Lung microvascular endothelial cell (primary cell): Measurements from ENCODE around the gene FHIP1A. TPM values are rescaled to one million over a fixed set of nuclear protein-coding genes. Genes with fewer than 3 reads are reported as not detected.
A peak's percentile ranks its signal among the peaks of the same experiment; 100 is the strongest.

Experiments used
- DNase-seq, 2 donors: peaks; one replicate each; pipeline versions ENCODE4 v3.0.0 to v3.0.0-alpha.2; 2010; ENCODE audit warnings: low read depth in 2 of 2
- total RNA-seq: library from RNA; depleted of rRNA; stranded (reverse); fragments of >200 nt; gene quantifications from 2 replicates; pipeline ENCODE4 v1.2.1, GENCODE V29; 2014

The FHIP1A gene
- total RNA-seq, 1 donor from 2014 or later: 0.60 TPM

- peak in 1 of 2 donors; percentile 56 for DNase-seq
Observed at GRCh38 chr4:151417766-151418376, 8.9 kb downstream of the FHIP1A start.

GRCh38 chr4:151418385-151418784 lies 9.4 kb downstream of the FHIP1A start:
- peak in 1 of 2 donors; percentile 90 for DNase-seq

GRCh38 chr4:151418856-151419255 lies 9.9 kb downstream of the FHIP1A start:
- no peak for DNase-seq

DNA sequence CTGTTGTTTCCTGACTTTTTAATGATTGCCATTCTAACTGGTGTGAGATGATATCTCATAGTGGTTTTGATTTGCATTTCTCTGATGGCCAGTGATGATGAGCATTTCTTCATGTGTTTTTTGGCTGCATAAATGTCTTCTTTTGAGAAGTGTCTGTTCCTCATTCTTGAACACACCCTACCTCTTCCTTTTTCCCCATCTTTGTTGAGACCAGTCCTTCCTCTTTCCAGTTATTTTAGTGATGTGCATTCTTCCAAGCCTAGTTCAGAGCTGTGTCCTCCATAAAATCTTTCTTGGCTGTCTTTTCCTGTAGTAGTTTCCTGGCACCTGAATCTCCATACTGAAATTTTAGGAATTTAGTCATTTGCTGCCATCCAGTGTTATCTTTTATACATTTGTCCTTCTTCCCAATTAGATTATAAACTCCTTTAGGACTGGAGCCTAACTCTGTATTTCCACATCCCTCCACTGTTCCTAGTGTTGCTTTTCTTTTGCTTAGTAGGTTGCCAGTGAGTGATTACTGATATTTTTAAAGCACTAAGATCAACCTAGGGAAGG lies 11.4 kb downstream of the FHIP1A start:
- DNase-seq: peak; percentile 28 to 37

DNA sequence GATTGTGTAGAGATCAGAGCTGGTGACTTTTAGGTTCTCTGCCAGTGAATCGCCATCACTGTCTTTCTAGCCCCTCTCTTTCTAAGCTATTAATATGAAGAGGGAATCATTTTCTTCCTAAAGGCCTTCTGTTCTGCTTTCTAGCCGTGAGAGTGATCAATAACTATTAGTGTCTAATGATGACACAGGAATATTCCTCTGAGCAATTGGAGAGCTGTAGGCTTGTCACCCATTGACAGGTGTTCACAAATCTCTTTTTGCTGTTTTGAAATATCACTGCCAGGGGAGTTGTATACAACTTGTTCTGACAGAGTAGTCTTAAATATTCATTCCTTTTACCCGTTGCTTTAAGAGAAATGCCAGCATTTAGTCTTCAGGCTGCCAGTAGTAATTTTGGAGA lies 13.9 kb downstream of the FHIP1A start:
- no peak for DNase-seq

DNA sequence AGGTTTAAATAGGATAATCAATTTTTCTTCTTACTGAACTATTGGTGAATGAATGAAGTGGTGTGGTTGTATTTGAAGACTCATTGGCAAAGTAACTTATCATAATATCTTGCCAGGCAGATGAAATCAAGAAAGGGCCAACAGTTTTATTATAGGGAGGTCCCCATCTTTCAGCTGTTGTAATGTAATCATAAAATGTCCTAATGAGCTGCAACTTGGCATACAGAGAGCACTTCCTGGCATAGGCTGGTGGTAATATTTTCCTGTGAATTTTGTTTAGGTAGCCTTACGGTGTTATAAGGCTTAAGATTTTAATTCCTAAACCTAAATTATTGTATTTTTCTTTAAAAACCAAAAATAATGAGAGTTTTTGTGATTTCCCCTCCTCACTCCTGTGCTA lies 17.5 kb downstream of the FHIP1A start:
- DNase-seq: no peak

DNA sequence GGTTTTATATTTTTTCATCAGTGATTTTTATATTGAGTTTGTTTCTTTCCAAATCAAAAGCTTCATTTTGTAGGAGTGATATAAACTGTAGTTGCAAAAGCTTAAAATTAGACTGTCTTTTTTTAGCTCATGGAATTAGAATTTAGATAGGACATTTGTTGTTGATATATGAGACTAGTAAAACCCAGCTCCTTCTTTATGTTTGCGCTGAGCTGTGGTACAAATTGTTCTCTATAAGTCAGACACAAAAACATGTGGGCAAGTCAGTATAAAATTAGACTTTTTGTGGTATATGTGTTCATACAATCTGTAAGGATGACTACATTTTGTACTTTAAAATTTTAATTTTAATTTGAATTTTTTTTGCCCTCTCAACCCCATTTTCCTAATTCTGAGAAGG lies 18.3 kb downstream of the FHIP1A start:
- no peak for DNase-seq

DNA sequence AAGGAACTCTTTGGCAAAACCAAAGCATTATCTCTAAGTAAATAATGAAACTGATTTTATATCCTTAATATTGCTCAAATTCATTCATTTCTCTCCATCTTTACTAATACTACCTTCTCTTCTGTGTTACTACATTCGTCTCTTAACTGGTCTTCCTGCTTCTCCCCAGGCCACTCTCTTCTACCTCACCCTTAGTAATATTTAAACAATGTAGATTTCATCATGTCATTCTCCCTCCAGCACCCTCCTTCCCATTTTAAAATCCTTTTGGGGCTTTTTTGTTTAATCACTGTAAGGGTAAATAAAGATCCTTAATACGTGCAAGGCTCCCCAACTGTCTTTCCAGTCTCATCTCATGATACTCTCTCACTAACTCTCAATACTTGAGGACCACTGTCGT lies 19.4 kb downstream of the FHIP1A start:
- DNase-seq: no peak

DNA sequence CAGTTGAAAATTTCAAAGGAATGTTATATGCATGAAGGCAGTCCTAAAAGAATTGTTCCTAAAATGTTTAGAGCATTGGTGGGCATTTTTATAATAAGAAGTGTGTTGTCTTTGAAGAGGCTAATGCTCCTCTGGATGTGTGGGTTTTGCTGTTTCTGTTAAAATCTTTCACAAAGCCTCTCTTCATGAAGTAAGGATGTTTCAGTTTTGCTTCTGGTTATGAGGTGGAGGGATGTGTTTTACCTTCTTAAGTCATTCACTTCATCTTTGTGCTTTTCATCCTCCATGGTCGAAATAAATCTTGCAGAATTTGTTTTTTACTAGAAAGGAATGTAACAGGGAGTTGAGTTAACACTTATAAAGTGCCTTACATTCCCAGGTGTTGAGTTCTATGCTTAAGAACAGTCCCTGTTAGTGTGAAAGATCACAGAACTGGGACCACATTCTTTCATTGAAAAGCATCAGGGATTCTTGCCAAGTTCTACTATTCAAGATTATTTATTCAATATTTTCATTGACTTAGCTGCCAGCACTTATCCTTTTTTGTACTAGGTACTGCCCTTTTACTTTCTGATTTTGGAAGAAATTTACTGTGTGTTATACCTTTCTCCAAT lies 21.1 kb downstream of the FHIP1A start:
- no peak for DNase-seq

GRCh38 chr4:151430740-151431457 lies 21.9 kb downstream of the FHIP1A start:
- DNase-seq: no peak

DNA sequence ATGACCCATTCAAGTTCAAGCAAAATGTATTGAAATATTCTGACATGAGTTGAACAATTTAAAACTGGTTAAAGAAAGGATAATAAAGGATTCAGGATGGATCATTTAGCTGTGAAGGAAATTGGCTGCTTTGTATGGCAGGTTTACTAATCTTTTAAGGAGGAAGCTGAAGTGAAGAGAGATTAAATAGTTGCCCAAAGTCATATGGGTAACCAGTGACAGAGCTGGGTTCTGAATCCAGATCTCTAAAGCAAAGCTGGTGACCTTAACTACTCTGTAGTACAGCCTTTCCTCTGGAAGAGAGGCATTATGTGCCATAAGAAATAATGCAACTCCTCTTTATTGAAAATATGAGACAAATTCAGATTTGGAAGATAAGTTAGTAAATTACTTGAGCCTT lies 22.8 kb downstream of the FHIP1A start:
- no peak for DNase-seq

- DNase-seq: no peak
Observed at GRCh38 chr4:151432654-151433053, 23.7 kb downstream of the FHIP1A start.

DNA sequence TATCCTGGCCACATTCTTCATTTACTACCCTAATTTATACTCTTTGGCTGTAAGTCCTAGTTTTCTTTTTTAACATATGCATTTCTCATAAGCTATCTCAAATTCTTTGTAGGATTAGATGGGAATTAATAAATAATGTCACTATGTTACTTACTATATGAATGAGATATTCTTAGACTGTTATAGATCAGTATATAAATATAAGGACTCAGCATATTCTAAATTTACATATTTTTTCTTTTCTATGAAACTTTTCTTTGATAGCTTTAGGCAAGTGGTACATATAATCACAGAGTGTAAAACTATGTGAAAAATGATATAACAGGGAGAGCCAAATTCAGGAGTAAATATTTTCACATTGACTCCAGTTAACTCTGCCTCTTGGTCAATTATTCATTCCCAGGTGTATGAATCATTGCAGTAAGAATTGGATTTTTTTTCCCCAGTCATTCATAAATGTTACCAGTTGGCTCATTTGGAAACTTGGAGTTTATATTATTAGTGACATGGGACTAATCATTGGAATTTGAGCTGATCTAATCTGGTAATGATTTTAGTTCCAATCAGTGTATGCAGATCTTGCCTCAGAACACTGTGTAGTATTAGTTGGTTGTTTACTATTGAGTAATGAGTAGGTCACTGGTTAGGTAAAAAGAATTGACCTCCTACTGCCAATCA lies 25.3 kb downstream of the FHIP1A start:
- DNase-seq: no peak

DNA sequence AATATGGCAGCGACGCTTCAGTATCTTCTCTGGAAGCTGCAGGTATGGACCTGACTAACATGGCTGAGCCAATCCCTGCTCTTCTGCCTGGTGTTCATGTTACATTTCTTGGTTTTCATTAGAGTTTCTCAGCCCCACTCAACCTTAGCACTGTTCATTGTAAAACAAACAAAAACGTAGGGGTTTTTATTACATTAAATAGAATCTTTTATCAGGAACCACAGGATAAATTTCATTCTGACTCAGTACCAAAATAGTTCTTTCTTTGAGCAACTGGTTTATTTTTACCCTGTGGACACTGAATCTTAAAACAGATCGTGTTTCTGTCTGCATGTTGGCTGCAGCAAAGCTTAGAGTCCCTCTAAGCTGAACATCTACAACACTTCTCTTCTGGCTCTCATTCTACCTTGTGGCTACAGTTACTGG lies 27.1 kb downstream of the FHIP1A start:
- no peak for DNase-seq

DNA sequence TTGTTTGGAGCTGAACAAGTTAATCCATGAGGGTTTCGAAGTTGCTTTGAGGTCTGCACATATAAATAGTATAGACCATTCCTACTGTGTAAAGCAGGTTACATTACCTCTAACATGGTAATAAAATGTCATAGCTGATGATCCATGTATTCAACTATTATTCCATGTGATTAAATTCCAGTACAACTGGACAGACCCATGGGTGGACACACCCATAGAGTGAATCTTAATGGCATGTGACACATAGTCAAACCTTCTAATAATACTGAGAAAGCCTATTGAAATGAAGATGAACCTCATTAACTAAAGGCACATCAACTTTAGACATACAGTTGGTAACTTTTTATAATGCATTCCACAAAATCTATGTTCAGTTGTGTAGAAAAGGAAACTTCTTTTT lies 28.5 kb downstream of the FHIP1A start:
- DNase-seq: no peak

- DNase-seq: no peak
Observed at GRCh38 chr4:151438154-151438553, 29.2 kb downstream of the FHIP1A start.

- no peak for DNase-seq
Observed at GRCh38 chr4:151439320-151439719, 30.3 kb downstream of the FHIP1A start.

- no peak for DNase-seq
Observed at GRCh38 chr4:151442002-151442401, 33.0 kb downstream of the FHIP1A start.

DNA sequence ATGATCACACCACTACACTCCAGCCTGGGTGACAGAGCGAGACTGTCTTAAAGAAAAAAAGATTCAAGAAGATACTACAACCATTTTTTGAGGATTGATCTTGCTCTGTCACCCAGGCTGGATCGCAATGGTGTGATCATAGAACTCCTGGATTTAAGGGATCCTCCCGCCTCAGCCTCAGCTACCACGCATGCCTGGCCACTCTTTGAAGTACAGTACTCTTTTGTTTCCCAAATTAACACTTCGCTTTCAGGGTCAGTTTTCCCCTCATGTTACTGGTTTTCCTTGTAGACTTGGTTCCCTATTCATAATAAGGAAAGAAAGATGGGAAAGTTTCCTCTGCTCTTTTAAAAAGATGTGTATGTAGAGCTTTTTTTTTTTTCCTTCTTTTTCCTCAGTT lies 34.3 kb downstream of the FHIP1A start:
- DNase-seq: no peak

GRCh38 chr4:151443752-151444151 lies 34.8 kb downstream of the FHIP1A start:
- DNase-seq: no peak

GRCh38 chr4:151446208-151446607 lies 37.2 kb downstream of the FHIP1A start:
- DNase-seq: no peak

GRCh38 chr4:151454513-151454912 lies 45.5 kb downstream of the FHIP1A start:
- no peak for DNase-seq
